ENCODE results near the gene CREG1. TPM values are rescaled to one million over a fixed set of nuclear protein-coding genes. Genes with fewer than 3 reads are reported as not detected.
"Not testable (repeated sequence)": the region's sequence is repeated elsewhere in the genome, so short reads cannot be mapped to it uniquely, and the experiment has no call there.

The CREG1 gene
- polyA plus RNA-seq, 5 donors: 65.2 to 110 (median 95.2) TPM

DNA sequence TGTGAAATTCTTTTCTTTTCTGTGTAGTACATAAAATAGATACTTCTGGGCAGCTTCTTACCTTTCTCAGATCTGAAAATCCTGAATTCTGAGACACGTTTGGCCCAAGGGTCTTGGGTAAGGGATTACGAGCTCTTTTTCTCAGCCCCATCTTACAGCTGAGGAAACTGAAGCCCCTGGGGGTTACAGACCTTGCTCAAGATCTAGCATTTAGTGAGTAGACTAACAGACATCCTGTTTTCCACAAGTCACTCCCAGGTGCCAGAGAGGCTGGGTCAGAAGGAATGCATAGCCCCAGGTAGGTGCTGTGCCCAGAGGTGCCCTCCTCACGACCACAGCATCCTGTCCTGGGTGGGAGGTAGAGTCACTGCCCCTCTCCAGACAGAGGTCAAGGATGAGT is 13.2 kb upstream of the CREG1 start:
- DNase-seq: no peak

DNA sequence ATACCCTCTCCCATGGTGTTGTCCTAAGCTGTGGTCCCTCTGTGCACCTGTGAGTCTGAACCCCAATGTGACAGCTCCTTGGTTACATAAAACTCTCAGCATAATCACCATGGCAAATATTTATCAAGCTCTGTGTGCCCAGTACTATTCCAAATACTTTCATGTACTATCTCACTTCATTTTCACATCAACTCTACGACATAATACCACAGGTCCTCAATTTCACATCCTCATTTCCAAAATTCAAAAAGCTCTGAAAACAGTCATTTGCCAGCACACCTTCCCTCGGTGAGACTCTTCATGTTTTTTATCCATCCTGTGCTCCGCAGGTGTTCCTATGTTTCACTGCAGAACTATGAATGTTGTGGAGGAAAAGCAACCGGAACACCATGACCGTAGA is 12.4 kb upstream of the CREG1 start:
- no peak for DNase-seq

DNA sequence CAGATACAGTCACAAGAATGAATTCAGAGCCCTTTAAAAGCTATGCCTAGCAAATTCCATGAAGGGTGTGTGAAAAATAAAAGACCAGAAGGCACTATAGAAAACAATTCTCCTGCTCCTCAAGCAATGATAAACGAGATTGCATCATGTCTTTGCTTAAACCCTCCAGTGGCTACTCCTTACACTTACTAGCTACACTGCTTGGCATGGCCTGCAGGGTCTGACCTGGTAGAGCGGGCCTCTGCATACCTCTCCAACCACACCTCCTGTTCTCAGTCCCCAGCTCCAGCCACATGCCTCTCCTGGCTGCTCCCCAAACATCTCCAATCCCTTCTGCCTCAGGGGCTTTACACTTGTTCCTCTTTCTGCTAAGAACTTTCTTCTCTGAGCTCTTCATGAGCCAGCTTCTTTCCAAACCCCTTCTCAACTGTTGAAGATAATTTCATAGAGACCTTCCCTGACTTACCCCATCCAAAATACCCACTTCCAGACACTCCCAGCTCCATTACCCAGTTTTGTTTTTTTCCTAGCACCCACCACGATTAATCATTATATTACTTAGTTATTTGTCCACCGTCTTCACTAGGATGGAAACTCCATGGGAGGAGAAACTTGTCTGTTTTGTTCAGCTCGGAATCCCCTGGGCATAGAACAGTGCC is 11.2 kb upstream of the CREG1 start:
- no peak for DNase-seq

DNA sequence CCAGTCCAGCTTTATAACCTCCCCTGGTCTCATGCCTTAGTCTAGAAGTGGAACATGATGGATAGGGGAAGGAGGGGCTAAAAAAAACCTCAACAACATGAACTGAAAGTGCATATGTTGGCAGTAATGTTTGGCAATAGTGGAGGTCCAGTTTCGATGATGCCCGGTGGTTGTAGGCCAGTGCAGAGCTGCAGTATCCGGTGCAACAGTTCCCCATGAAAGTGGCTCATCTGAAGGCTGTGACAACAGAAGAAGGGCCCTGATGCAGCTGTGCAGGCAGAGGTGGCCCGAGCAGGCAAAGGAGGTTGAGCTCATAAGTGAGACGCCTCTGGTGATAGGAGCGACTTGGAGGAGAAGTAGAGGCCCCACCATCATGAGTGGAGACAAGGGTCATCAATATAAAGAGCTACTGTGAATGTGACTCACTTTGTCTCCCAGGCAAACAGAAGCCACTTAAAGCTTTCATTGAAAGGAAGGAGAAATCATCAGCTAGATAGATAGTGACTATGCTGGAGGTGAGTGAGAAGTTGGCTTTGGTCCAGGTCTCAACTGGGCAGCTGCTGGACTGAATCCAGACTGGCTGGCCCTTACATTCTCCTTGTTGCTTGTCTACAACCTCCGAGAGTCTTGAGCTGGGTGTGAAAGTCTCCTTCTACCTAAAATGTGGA is 10.2 kb upstream of the CREG1 start:
- DNase-seq: no peak

DNA sequence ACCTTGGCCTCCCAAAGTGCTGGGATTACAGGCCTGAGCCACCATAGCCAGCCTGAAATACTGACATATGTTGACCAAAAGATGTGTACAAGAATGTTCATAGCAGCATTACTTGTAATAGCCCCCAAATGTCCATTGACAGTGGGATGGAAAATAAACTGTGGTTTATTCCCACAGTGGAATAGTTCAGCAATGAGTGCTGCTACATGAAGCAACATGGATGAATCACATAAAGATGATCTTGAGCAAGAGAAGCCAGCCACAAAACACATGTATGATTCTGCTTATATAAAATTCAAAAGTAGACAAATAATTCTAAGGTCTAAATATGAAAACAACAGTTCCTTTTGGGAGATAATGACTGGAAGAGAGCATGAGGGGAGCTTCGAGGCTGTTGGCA is 9.1 kb upstream of the CREG1 start:
- no peak for DNase-seq

DNA sequence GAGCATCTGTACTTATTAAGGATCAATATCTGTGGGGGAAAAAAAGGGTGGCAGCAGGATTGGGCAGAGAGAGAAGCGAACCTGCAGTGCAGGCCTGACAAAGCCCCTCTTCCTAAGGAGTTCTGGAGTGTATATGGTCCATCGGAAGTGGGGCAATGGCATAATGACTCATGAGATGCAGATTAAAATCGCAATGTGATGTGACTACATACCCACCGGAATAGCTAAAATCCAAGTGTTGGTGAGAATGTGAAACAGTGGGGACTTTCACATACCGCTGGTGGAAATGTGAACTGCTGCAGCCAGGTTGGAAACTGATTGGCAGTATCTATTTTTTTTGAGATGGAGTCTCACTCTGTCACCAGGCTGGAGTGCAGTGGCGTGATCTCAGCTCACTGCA is 8.2 kb upstream of the CREG1 start:
- DNase-seq: no peak

DNA sequence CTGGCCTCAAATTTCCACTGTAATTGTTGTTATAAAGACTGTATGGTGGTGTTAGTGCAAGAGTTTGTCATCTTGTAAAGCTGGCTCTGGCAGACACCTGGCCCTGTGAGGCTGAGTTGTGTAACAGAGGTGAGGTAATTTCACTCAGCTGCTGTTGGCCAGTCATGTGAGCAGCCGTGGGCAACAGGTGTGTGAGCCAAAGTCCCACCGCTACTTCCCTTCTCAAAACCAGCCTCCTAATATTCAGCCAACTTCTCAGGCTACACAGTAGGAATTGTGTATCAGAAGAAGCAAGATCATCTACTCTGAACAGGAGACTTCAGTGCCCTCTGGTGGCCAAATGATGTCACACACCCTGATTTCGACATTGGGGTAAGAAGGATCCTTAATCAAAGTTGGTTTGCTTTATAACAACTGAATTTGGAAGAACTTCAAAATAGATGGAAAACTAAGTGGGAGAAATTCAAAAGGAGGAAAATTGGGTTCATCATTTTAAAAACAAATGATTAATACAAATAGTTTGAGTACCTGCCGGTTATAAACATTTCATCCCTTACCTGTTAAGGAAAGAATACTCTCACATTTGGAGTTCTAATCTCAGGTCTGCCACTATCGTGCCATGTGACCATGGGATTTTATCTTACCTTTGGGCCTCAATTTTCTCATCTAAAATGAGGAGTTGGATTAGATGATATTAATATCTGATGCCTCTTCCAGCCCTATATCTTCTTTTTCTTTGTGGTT is 2.6 kb upstream of the CREG1 start:
- peak; percentile 46 to 59 for DNase-seq

DNA sequence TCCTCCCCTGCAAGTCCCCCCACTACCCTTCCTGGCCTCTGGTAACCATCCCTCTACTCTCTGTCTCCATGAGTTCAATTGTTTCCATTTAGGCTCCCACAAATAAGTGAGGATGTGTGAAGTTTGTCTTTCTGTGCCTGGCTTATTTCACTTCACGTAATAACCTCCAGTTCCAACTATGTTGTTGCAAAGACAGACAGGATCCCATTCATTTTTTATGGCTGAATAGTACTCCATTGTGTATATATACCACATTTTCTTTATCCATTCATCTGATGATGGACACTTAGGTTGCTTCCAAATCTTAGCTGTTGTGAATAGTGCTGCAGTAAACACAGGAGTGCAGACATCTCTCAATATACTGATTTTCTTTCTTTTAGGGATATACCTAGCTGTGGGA is 1.5 kb upstream of the CREG1 start:
- not testable (repeated sequence) for DNase-seq

DNA sequence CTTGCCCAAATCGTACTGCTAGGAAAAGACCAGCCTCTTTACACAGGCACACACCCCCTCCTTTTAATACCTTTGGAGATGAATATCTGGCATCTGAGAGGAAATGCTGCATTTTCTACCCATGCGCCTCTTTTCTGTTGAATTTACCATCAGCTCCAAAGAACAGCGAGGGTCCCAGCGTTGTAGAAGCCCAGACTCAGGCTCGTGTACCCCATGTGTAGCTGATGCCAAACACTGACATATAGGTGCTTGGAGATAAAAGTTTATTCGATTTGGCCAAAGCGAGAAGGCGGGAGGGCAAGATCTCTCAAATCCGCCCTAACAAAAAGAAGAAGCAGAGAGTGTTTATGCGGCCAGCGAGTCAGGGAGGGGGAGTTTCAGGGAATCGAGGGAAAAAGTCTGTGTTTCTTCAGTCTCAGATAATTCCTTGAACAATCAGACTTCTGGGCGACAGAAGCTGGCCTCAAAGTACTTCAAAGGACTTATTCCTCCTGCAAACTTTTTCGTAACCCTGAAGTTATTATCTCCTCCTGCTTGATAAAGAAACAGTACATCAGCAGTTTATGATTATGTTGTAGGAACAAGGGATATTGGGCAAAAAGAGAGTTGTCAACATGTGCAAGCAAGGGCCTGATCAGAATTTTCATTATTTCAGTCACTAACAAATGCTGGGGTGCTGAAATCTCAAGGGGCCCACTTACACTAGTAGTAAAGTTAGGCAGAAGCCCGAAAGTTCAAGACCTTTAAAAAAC is 642 bp upstream of the CREG1 start:
- peak in 1 of 2 donors; percentile 29 for DNase-seq

DNA sequence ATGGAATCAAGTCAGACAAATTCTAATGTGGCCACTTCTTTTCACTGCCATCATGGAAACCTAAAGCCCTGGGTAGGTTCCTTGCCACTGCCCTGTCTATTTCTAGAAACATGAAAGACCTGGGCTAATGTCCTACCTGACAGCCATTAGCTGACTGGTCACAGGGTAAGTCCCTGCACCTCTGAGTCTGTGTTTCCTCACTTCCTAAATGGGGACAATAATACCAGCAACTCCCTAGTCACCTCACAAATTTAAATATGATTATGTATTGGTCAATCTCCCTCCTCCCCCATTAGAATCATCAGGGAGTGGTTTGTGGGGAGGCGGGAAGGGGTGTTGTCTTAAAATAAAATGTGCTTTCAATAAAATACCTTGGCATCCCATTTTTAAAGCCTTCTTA is 2.2 kb downstream of the CREG1 start:
- DNase-seq: no peak

DNA sequence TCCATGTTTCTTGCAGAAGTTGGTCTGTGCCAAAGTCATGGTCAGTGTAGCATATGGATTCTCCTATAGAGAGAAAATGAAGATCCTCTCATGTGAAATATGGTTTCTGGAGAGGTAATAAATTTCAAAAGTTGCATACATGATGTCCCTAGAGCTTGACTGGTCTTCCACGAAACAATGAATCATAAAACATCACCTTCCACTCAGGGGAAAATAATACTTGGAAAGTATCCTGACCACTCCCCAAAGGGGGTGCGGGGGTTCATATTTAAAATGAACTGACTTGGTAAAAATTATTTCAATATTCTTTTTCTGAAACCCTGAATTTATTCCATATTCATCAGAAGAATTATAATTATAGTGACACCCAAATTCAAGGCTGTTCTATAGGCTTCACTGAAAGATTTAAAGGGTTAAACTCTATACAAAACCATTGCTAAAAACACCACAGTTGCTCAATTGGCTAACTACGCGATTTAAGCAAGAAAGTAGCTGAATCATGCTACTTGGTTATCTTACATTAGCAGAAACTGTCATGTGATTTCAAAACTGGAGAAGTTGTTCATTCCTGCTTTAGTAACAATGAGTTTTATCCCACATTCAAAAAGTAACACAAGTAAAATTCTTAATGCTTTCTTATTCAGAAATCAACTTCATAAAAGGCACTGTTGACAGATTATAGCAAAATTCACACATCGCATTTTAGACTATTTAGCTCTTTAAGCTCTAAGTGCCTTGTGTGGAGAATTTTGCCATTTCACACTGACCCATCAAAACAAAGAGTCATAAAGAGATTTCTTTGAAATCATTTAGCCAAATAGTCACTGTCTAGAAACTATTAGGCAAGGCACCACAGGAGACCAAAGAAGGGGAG is 5.3 kb downstream of the CREG1 start:
- peak in 1 of 2 donors; percentile 23 for DNase-seq

DNA sequence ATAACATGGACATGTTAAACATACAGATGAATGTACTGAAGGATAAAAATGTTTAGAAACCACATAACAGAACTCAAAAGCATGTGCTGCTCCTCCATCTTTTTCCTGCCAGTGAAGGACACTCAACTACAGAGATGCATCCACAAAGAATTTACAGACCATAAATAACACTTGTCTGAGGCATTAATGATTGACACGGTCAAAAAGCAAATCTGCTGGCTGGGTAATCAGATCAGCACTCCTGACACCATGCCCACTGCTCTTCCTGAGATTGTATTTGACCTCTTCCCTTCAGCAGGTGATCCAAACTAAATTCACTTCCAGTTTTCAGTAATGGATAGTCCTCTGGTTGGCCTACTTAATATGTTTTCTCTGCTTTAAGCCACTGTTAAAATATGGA is 6.6 kb downstream of the CREG1 start:
- DNase-seq: no peak

DNA sequence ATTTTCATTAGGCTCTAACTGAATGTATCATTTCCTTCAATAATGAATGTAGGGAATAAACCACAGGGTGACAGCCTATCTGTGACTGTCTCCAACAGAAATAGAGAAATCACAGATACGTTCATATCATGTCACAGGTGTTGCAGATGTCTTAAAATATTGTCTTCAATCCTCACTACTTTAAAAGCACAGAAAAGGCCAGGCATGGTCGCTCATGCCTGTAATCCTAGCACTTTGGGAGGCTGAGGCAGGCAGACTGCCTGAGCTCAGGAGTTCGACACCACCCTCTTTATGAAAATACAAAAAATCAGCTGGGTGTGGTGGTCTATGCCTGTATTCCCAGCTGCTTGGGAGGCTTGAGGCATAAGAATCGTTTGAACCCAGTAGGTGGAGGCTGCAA is 8.2 kb downstream of the CREG1 start:
- no peak for DNase-seq

DNA sequence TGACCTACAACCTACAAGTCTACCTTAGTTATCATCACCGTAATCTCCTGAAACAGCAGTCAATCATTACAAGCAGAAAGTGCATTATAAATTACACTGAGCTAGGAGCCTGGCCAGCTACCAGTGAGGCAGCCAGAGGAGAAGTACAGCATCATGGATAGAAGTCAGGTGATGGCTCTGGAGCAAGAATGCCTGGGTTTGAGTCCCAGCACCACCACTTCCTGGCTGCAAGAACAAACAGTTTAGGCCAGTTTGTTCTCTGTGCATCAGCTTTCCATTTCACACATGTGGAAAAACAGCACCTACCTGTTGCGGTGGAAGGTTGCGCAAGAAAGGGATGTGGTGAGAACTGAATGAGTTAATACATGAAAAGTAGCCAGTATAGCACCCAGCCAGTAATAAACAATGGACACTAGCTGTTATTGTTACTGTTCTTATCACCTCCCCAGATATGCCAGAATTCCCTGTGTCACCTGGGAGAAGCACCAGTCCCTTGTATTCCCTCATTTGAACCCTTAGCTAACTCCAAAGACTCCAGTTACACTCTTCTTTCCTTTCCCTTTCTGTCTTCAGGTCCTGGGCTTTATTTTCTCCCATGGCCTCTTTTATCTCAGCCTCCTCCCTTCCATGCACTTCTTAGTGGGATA is 9.0 kb downstream of the CREG1 start:
- DNase-seq: no peak

DNA sequence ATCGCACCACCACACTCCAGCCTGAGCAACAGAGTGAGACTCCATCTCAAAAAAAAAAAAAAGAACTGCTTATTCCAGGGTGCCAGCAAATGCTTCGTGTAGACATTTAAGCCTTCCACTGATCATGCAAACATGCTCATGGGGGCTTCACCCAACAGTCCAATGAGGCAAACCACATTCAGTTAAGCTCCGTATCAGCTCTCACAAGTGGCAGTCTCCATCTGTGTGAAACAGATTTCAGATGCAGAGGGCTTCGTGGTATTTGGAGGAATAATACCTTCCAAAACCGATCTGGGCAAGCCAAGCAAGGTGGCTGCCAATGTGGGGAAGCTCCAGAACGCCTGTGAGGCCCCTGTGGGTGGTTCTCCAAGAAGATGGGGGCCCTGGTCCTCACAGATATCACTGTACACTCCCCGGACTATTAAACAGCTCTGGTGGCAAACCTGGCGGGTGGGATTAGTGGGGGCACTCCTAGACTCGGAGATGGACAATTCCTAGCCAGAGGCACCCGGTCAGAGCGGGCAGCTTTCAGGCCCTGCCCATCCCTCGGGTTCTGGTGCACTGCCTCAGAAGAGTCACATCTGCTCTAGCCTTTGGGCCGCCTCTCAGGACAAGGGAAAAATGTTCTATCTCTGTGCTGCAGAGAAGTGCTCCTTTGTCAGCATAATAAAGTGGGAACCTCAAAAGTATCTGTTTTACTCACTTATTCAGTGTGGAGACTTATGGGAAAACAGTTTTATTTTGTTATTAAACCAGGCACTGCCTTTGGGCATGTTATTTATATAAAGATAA is 10.2 kb downstream of the CREG1 start:
- DNase-seq: no peak

DNA sequence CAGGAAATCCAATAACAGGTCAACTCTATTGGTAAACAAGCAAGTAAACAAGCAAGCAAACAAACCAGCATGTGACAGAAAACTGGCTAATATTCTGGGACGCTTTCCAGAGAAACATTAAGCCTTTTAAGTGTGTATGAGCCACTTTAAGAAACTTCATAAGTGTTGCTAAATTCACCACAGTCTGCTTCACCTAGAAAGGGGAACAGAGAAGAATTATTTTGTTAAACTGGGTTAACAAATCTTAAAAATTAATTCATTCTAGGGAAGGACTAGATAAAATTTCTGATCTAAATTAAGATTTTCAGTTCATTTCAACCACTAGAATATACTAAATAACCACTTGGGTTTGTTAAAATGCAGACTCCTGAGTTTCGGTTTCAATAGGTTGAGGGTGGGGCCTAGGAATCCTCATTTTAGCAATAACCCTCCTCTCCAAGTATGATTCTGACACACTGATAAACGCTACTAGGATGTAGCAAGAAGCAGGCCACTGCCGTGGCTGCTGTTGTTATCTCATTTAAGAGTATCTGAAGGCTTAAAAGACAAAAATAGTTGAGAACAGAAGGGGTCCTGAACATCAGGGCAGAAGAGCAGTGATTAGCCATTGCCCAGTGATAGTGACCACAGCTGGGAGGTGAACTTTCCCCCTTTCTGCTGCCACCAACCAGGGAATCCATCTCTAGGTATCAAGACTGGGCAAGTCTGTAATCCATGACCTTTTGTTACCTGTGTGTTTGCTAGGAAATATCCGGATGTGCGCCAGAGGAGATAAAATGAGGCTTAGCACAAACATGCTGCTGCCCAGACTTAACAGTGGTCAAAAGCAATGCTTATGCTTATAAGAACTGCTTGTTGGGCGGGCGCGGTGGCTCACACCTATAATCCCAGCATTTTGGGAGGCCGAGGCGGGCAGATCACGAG is 11.2 kb downstream of the CREG1 start:
- DNase-seq: no peak

DNA sequence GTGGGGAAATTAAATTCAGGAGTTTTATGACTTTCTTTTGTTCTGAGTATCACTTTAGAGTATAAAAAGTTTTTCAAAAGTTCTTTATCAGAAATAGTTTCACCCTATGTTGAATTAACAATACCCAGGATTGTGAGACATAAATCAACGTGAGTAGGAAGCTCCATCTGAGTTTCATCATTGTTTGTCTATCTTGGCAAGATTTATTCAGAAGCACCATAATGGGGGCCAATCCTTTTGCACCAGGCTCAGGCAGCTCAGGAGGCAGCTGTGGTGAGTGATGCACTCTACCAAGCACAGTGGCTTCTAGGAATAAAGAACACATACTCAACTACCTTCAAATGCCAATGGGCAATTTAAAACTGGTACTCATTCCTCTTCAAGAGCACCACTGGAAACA is 12.0 kb downstream of the CREG1 start:
- DNase-seq: no peak

DNA sequence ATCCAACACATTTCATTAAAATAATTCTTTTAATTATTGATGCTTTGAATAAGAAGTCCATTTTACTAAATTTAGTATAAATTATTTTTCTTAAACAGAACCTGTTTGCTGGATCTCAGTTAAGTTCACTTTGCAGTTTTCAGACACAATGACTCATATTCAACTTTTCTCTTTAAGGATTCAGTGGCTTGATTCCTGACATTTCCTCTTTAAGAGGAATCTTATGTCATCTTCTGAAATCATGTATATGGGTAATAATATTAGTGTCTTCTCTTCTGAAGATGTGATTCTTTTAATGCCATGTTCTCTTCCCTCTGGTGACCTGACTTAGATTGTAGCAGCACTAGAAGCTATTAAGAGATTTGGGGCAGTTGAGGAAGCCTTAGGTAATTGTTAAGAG is 12.6 kb downstream of the CREG1 start:
- no peak for DNase-seq

DNA sequence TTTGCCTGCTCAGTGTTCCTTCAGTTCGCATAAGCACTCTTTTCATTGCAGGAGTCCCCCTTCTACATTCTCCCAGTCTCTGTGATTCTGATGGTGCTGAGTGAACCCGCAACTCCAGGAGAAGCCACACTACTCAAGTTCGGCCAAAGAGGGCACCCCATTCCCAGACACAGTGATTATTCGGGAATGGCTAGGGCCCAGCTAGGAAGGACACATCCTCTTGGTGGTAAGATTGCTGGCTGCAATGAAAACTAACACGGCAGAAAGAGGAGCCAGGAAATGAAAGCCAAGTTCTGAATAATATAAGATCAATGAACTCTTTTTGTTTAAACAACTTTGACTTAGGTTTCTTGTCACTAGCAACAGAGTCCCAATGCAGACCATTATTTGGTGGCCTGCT is 14.9 kb downstream of the CREG1 start:
- DNase-seq: no peak

Measured in right lung (tissue), 5 donors.